ENCODE data around the gene CNGB1.

- TF ChIP-seq CTCF (conservative IDR thresholded peaks at IDR 0.05 in 1 of 2, IDR thresholded peaks at IDR 0.05 in 1 of 2; ENCODE audit: extremely low read depth in 1 of 2, insufficient read depth in 1 of 2, low read depth in 1 of 2, low read length in 2 of 2) (no peak), EZH2 (IDR thresholded peaks at IDR 0.05; ENCODE audit: borderline replicate concordance, low read length) (no peak)
Measured at GRCh38 chr16:57920215-57920879, 50.6 kb downstream of the CNGB1 start.

Measured in mammary epithelial cell (primary cell).